Retina (tissue), 1 donor: ENCODE measurements around the gene SMR3B.
A peak's percentile ranks its signal among the peaks of the same experiment; 100 is the strongest.

Experiments
- DNase-seq: peaks from one replicate; pipeline ENCODE4 v3.0.0-alpha.2; 2016

Gene SMR3B

DNA sequence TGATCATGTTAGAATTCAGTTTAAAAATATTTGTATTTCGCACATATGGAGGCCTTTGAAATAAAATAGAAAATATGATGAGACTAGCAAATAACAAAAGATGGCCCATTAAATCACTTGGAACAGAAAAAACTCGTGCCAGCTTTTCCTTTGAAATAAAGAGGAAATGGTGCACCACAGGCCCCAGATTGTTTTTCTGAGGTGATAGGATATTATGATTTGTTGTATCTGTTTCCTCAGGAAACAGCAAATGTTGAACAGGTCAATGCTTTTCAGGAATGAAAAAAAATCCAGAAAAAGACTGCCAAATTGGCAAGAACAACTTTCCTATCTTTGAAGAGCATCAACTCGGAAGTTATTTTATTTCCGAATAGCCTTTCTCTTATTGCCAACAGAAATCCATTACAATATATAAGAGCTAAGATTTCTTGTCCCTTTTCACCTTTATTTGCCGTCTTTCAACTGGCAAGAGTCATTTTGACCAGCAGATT is at the start of gene SMR3B:
Gene SMR3B (plus strand): TSS at position 441 of the 491 bp plus-strand sequence. CDS start 1,380 bp downstream, outside the sequence.
- DNase-seq: no peak

DNA sequence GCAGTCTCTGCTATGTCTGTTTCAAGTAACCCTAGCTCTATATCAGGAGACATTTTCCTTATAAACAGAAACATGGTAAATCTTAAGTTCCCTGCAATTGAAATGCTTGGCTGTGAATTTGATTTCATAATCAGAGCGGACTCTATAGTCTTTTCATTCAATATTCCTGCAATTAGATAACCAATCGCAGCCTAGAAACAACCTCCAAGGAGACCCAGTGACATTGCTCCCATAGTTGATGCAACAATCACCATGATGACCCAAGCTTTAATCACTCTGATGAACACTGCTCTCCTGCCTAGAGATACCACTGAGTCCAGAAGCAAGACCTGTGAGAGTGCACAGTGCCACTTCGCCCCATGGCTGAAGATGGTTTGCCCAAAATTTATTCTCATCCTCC is 48.2 kb upstream of the SMR3B start, which contains the start of gene CABS1:
Gene CABS1 (plus strand): TSS at position 301 of the 400 bp plus-strand sequence. CDS start 59 bp downstream, at position 360.
- DNase-seq: no peak

DNA sequence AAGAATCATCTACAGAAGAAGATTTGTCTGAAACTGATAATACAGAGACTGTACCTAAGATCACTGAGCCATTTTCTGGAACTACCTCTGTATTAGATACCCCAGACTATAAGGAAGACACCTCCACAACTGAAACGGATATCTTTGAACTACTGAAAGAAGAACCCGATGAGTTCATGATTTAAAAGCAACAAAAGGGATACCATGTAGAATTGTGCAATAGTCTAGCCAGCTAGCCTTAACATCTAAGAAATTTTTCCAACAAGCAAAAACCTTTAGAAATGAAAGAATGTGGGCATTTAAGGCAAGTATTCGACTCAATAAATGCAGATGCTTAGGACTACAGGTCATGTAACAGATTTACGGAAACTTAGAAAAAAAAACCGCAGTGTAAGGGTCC is 46.9 kb upstream of the SMR3B start:
- no peak for DNase-seq

DNA sequence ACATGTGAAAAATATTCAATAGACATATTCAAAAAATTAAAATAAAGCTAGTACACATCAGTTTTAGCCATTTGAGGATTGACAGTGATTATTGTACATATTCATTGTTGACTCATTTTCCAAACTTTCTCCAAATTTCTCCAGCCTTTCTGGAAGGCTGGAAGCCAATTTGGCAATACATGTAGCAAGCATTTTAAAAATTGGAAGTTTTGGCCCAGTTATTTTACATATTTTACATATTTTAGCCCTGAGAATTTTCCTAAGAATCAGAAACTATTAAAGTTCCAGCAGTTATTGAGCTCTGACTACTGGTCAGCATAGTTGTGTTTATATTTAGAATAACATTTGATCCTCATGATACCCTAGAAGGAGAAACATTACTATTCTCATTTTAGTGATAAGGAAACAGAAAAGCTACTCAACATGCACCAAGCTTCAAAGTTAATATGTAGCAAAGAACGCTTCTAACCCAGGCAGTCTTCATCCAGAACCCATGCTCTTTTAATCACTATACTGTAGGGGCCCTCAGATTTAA is 45.0 kb upstream of the SMR3B start:
- DNase-seq: no peak

DNA sequence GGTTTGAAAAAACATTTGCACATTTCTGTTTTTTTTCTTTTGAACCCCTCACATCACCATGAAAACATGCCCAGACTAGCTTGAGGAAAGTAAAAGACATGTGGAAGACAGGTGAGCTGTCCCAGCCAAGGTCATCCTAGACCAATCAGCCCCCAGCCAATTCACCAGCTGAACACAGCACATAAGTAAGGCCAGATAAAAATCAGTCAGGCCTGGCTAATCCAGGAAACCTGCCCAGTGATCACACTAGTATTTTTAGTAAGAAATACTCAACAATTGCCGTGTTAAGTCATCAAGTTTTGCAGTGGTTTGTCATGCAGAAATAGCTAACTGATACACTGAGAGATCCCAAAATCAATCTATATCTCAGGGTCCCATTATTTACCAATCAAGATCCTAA is 26.7 kb upstream of the SMR3B start:
- no peak for DNase-seq

DNA sequence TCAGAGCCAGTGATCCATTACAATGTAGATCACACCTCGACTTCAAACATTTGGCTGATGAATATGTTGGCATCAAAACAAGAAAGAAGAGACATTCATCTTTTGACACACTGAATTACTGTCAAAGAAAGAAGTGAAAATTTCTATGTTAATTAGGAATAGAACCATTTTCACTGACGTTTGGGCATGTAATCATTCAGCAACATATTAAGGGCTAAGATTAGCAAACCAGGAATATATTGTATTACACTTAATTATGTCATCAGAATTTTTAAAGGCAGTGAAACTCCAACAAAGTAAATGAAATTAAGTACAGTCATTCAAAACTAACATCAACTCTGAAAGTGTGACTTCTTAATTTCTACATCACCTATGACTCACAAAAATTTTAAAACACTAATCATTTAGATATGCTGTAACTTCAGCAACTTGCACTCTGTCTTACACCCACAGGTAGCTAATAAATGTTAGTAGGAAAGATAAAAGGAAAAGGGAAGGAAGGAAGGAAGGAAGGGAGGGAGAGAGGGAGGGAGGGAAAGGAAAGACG is 23.7 kb upstream of the SMR3B start:
- no peak for DNase-seq

DNA sequence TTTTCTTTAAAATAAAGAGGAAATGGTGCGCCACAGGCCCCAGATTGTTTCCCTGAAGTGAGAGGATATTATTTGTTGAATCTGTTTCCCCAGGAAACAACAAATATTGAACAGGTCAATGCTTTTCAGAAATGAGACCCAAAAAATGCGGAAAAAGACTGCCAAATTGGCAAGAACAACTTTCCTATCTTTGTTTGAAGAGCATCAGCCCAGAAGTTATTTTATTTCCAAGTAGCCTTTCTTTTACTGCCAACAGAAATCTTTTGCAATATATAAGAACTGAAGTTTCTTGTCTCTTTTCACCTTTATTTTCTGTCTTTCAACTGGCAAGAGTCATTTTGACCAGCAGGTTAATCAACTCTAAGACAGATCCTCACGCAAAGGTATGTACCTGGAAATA is 22.5 kb upstream of the SMR3B start, which contains the start of gene SMR3A:
Gene SMR3A (plus strand): TSS at position 301 of the 400 bp plus-strand sequence. CDS start 1,356 bp downstream, outside the sequence.
- no peak for DNase-seq

DNA sequence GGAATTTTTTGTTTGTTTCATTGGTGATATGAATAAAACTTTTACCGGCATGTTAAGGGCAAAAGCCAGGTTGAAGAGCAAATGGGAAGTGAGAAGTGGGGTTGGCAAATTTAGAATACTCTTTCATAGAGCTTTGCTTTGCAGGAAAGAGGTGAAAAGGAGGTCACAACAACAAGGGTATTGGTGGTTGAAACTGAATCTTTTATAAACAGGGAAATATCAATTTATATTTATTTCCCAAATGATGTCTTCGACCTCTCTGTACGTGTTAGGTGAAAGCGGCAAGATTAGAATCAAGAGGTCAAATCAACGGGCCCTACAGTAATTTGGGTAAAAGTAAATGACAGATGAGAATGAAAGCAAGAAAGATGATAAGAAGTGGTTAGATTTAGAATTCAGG is 18.9 kb upstream of the SMR3B start:
- no peak for DNase-seq

DNA sequence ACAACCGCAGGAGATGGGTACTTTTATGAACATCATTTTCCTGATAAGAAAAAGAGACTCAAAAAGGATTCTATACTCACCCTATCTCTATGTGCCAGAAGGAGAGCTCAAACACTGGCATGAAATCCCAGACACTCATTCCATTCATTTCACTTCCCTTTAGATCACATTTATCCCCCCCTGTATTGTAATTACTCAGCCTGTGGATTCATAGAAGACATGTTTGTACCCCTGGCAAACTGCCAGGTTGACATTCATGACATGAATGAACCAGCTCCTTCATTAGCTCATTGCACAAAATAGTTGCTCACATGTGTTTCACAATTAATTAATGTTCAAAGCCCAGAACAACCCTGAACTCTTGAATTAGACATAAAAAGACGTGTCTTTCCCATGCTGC is 17.5 kb upstream of the SMR3B start:
- DNase-seq: peak; percentile 24

DNA sequence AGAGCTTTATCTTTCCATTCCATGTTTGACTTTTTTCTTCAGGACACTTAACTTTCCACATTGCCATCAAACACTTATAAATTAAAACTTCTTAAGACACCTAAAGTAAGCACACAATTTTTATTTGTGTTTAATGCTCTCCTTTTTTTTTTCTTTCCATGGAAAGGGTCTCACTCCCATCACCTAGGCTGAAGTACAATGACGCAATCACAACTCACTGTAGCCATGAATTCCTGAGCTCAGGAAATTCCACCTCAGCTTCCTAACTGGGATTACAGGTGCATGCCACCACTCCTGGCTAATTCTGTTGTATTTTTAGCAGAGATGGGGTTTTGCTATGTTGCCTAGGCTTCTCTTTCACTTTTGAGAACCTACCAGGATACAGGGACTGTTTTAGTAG is 15.1 kb upstream of the SMR3B start:
- DNase-seq: no peak

DNA sequence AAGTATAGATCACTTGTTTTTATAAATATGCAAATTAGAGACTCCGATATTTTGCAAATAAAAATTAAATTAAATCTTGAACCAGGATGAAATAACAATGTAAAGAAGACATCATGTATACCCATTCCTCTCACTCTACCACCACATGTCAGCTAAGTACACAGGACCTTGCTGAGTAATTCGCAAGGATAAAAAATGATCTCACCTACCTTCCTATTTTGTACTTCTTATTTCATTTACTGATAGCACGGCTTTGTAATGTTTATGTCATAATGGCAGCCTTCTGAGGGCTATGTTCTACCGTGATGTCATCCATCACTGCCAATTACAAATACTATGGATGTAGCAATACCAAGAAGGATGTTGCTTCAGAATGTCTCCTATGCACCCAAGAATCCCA is 10.9 kb upstream of the SMR3B start:
- no peak for DNase-seq

DNA sequence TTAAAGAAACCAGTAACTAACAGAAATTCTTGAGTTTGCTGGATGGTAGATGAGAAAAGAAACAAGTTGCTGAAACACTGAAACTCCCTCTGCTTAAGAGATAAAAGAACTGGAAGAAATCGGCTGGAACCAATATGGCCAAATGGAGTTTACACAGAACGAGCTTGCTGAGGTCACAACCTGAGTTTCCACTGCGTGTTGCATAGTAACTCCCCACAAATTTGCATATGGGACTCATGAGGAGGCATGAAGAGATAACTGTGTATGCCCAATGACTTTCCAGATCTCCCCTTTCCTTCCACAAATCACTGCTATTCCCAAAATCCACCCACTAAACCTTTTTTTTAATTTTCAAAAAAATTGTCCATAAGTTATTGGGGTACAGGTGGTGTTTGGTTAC is 10.2 kb upstream of the SMR3B start:
- DNase-seq: no peak

DNA sequence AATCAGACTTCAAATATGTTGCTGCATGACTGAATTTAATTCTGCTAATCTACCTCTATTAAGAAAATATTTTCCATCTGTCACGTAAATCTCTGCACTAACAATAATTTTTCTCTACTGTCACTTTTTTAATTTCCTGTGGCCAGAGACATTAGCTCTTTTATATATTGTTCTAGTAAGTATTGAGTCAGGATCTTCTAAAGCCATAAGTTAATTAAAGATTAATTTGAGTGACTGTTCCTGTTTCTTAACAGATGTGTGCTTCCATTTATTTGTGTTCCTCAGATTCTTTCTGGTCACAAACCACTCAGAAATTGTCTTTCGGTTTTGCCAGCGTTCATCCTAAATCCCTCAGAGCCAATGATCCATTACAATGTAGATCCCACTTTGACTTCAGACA is 2.4 kb upstream of the SMR3B start:
- no peak for DNase-seq

DNA sequence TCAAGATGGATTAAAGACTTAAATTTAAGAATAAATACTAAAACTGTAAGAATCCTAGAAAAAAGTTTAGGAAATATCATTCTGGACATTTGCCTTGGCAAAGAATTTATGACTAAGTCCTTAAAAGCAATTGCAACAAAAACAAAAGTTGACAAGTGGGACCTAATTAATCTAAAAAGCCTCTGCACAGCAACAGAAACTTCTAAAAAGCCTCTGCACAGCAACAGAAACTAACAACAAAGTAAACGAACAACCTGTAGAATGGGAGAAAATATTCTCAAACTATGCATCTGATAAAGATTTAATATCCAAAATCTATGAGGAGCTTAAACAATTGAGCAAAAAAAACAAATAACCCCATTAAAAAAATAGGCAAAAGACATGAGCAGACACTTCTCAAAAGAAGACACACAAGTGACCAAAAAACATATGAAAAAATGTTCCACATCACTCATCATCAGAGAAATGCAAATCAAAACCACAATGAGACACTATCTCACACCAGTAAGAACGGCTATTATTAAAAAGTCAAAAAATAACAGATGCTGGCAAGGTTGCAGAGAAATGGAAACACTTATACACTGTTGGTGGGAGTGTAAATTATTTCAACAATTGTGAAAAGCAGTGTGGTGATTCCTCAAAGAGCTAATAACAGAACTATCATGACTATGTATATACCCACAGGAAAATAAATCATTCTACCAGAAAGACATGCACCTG is 9.3 kb downstream of the SMR3B start:
- DNase-seq: no peak

DNA sequence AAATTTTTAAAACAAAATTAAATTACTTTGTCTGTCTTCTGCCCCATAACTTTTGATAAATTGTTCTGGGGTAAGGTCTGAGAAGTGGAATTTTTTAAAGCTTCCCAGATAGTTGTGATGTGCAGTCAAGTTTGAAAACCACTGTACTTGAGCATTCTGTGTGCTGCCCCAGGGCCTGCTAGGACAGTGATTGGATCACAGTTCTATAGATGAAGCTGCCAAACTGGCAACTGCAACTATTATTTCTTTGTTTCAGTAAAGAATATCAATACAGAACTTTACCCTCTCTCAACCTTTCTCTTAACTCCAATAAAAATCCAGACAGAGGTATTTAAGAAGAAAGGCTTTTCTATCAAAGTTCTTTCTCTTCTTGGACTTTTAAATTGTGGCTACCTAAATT is 14.6 kb downstream of the SMR3B start, which contains the start of gene OPRPN:
Gene OPRPN (plus strand): TSS at position 361 of the 400 bp plus-strand sequence. CDS start 1,346 bp downstream, outside the sequence.
- DNase-seq: no peak

DNA sequence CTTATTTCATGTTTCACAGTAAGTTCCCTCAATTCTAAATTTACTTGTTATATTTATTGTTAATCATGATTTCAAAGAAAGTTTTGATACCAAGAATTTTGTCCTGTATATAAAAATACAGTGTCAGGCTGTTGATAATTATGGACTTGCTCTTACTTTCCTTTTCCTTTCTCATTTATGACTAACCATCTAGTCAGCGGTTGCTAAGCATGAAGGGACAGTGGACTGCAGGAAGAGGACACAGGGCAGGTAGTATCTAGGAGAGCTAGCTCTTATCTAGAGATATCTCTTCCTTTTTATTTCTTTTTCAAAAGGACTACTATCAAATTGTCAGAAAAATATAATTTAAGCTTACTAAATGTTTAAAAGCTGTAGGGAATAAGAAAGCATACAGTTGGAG is 16.4 kb downstream of the SMR3B start:
- DNase-seq: no peak

DNA sequence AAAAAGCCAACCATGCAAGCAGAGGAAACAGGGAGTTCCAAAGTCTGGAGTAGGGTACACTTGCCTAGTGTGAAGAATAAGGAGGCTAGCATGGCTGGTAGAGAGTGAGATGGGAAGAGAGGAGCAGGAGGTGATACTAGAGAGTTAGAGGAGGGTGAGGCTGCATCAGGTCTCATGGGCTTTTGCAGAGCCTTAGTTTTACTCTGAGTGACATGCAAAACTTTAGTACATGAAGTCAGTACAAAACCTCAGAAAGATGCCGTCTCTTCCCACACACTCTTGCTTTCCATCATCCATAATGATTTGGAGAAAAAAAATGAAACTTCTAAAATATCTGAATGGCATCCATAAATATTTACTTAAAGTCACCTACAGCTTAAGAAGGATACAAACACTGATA is 19.8 kb downstream of the SMR3B start:
- no peak for DNase-seq

DNA sequence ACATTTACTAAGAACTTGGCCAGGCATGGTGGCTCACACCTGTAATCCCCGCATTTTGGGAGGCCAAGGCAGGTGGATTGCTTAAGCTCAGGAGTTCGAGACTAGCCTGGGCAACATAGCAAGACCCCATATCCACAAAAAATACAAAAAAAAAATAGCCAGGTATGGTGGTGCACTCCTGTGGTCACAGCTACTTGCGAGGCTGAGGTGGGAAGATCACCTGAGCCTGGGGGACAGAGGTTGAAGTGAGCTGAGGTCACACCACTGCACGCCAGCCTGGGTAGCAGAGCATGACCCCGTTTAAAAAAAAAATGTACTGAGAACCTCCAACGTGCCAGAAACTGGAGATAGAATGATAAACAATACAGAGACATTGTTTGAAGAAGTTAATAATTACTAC is 22.8 kb downstream of the SMR3B start:
- DNase-seq: no peak

DNA sequence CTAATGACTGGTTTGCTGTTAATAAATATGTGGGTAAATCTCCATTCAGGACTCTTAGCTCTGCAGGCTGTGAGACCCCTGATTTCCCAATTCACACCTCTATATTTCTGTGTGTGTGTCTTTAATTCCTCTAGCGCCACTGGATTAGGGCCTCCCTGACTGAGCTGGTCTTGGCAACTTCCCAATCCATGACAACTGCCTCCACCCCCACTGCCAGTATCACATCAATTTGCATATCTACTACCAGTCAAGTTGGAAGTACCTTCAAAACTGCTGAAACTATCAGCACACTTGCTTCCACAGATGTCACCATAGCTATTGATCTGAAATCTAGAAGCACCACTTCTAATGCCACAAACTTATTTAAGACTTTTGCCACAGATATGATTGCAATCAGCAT is 42.4 kb downstream of the SMR3B start:
- DNase-seq: no peak

DNA sequence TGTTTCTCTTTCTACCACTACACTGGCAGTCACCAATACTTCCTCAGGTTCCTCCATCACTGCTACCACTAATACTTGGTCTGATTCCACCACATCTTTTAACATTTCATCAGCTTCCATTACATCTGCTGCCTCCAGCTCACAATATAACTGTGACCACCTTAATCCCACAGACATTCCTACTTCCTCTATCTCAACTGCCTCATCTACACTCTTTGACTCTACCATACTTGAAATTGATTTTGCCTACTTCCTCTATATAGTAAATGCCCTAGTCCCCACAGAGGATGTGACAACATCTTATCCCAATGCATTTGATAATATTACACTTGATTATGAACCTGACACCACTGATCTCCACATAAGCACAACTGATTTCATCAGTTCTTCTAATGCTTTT is 43.9 kb downstream of the SMR3B start:
- DNase-seq: no peak

DNA sequence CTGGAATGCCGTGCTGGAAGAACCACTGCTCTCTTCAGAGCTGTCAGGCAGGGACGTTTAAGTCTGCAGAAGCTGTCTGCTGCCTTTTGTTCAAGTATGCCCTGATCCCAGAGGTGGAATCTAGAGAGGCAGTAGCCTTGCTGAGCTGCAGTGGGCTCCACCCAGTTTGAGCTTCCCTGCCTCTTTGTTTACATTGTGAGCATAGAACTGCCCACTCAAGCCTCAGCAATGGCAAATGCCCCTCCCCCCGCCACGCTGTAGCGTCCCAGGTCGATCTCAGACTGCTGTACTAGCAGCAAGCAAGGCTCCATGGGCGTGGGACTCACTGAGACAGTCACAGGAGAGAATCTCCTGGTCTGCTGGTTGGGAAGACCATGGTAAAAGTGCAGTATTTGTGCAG is 54.3 kb downstream of the SMR3B start:
- DNase-seq: no peak
